ENCODE data around the gene CCDC78.

Gene CCDC78

DNA sequence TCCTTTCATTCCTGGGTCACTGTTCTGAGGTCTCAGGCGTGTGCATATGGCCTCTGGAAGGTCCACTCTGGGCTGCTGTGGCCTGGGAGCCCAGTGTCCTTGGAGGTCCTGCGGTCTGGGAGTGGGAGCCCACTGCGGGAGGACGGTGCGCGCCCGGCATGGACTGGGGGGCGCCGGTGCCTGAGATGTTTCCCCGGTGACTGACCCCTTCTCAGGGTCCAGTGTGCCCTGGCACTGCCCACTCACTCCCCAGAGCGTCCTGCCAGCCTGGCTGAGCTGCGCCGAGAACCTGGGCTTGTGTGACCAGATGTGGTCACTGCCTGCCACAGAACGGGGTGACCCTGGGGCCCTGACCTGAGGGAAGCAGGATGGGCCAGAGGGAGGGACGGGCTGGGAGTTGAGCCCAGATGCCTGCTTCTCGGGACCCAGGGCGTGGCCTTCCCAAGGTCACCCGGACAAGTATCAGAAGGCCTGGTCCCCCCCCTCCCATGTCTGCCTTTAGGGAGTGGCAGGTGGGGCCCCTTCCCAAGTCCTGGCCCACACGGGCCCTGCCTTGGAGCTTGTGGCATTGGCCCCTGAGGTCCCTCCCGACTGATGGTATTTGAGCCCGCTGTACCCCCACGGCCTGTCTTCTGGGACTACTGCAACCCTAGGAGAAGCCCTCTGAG lies 51.9 kb downstream of the CCDC78 start:
- H3K27ac ChIP-seq (ENCODE audit: poor library complexity, severe bottlenecking), result no peak overlapping the region
- no peak for DNase-seq (ENCODE audit: low spot score)
- H3K36me3 ChIP-seq (ENCODE audit: low read depth), result peaks cover 45% of the 10 kb centered on the region
- peaks cover 11% of the 10 kb centered on the region for H3K4me1 ChIP-seq (ENCODE audit: insufficient read depth, poor library complexity, severe bottlenecking)
- no peaks in the 10 kb centered on the region for H3K9me3 ChIP-seq (ENCODE audit: severe bottlenecking)
- TF ChIP-seq, protein P1, sequence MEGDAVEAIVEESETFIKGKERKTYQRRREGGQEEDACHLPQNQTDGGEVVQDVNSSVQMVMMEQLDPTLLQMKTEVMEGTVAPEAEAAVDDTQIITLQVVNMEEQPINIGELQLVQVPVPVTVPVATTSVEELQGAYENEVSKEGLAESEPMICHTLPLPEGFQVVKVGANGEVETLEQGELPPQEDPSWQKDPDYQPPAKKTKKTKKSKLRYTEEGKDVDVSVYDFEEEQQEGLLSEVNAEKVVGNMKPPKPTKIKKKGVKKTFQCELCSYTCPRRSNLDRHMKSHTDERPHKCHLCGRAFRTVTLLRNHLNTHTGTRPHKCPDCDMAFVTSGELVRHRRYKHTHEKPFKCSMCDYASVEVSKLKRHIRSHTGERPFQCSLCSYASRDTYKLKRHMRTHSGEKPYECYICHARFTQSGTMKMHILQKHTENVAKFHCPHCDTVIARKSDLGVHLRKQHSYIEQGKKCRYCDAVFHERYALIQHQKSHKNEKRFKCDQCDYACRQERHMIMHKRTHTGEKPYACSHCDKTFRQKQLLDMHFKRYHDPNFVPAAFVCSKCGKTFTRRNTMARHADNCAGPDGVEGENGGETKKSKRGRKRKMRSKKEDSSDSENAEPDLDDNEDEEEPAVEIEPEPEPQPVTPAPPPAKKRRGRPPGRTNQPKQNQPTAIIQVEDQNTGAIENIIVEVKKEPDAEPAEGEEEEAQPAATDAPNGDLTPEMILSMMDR (IDR thresholded peaks at IDR 0.05; ENCODE audit: poor library complexity, severe bottlenecking), result no peak
- no peaks in the 10 kb centered on the region for H3K27me3 ChIP-seq (ENCODE audit: insufficient read depth, poor library complexity, severe bottlenecking)
- ATAC-seq (ENCODE audit: low read depth), result no peak
- H3K4me3 ChIP-seq (ENCODE audit: severe bottlenecking), result no peak overlapping the region

DNA sequence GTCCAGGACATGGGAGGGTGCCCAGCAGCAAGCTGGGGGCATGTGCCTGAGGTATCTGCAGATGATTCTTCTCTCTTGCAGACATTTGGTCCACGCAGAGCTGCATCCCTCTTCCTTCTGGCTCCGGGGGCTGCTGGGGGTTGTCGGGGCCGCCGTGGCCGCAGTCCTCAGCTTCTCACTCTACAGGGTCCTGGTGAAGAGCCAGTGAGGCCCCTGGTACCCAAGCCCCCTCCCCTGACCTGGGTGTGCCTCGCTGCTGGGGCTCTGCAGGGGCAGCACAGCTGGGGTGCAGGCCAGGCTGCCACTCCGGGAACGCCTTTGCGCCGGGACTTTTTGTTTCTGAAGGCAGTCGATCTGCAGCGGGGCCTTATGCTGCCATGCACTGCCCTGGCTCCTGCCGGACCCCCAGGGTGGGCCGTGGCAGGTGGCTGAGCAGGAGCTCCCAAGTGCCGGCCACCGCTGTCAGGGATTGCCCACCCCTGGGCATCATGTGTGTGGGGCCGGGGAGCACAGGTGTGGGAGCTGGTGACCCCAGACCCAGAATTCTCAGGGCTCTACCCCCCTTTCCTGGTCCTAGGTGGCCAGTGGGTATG lies 52.7 kb downstream of the CCDC78 start:
- no peak overlapping the region for H3K4me3 ChIP-seq (ENCODE audit: severe bottlenecking)
- H3K4me1 ChIP-seq (ENCODE audit: insufficient read depth, poor library complexity, severe bottlenecking), result peaks cover 6% of the 10 kb centered on the region
- H3K9me3 ChIP-seq (ENCODE audit: severe bottlenecking), result no peaks in the 10 kb centered on the region
- H3K36me3 ChIP-seq (ENCODE audit: low read depth), result peaks cover 46% of the 10 kb centered on the region
- H3K27me3 ChIP-seq (ENCODE audit: insufficient read depth, poor library complexity, severe bottlenecking), result no peaks in the 10 kb centered on the region
- peak overlapping the region; percentile 12 for H3K27ac ChIP-seq (ENCODE audit: poor library complexity, severe bottlenecking)
- TF ChIP-seq, protein P1 (IDR thresholded peaks at IDR 0.05; ENCODE audit: poor library complexity, severe bottlenecking), result no peak
- no peak for ATAC-seq (ENCODE audit: low read depth)
- DNase-seq (ENCODE audit: low spot score), result no peak

DNA sequence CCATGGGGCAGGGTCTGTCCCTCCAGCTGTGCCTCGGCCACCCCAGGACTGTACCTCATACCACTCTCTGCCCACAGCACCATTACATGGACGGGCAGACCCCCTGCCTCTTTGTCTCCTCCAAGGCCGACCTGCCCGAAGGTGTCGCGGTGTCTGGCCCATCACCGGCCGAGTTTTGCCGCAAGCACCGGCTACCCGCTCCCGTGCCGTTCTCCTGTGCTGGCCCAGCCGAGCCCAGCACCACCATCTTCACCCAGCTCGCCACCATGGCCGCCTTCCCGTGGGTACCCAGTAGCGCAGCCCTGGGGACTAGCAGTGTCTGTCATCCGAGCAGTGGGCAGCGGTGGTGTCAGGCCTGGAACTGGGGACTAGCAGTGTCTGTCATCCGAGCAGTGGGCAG lies 53.4 kb downstream of the CCDC78 start:
- no peaks in the 10 kb centered on the region for H3K27me3 ChIP-seq (ENCODE audit: insufficient read depth, poor library complexity, severe bottlenecking)
- TF ChIP-seq, protein P1 (IDR thresholded peaks at IDR 0.05; ENCODE audit: poor library complexity, severe bottlenecking), result no peak
- no peak overlapping the region for H3K4me3 ChIP-seq (ENCODE audit: severe bottlenecking)
- peak overlapping the region; percentile 12 for H3K27ac ChIP-seq (ENCODE audit: poor library complexity, severe bottlenecking)
- peaks cover 6% of the 10 kb centered on the region for H3K4me1 ChIP-seq (ENCODE audit: insufficient read depth, poor library complexity, severe bottlenecking)
- no peaks in the 10 kb centered on the region for H3K9me3 ChIP-seq (ENCODE audit: severe bottlenecking)
- DNase-seq (ENCODE audit: low spot score) (no peak), ATAC-seq (ENCODE audit: low read depth) (no peak)
- H3K36me3 ChIP-seq (ENCODE audit: low read depth), result peaks cover 46% of the 10 kb centered on the region

All from RWPE2 (cell line).